Hepatocyte (in vitro differentiated cells): ENCODE results near the gene CCL26. TPM values are rescaled to one million over a fixed set of nuclear protein-coding genes. Genes with fewer than 3 reads are reported as not detected.

Experiments
- DNase-seq: peaks from one replicate; pipeline ENCODE4 v3.0.0-alpha.2; 2016; ENCODE audit warnings: low spot score
- H2AFZ ChIP-seq: fragments of 200-600 bp; sonication (generic); 2 replicates; pipeline ENCODE4 v1.6.0; 2016; ENCODE audit warnings: antibody characterized with exemption, mild to moderate bottlenecking
- H3K27ac ChIP-seq: fragments of 200-600 bp; sonication (generic); 2 replicates; pipeline ENCODE4 v1.5.1; 2016; ENCODE audit warnings: mild to moderate bottlenecking
- H3K27me3 ChIP-seq: fragments of 200-600 bp; sonication (generic); 2 replicates; pipeline ENCODE4 v1.6.1; 2016
- H3K36me3 ChIP-seq: fragments of 200-600 bp; sonication (generic); replicated peaks from 2 replicates; pipeline ENCODE4 v1.5.1; 2016; ENCODE audit warnings: low read depth; ENCODE audit not compliant: insufficient read depth
- H3K4me1 ChIP-seq: fragments of 200-600 bp; sonication (generic); 2 replicates; pipeline ENCODE4 v1.5.1; 2016; ENCODE audit warnings: mild to moderate bottlenecking, moderate library complexity; ENCODE audit not compliant: insufficient read depth
- H3K4me2 ChIP-seq: fragments of 200-600 bp; sonication (generic); 2 replicates; pipeline ENCODE4 v1.6.0; 2016
- H3K4me3 ChIP-seq: fragments of 200-600 bp; sonication (generic); 2 replicates; pipeline ENCODE4 v1.5.1; 2016; ENCODE audit warnings: mild to moderate bottlenecking
- H3K79me2 ChIP-seq: fragments of 200-600 bp; sonication (generic); 2 replicates; pipeline ENCODE4 v1.6.0; 2017; ENCODE audit warnings: mild to moderate bottlenecking
- H3K9me2 ChIP-seq: fragments of 200-600 bp; sonication (generic); replicated peaks from 2 replicates; pipeline ENCODE4 v1.6.0; 2017; ENCODE audit warnings: mild to moderate bottlenecking; ENCODE audit not compliant: insufficient read depth
- H3K9me3 ChIP-seq: fragments of 200-600 bp; sonication (generic); 2 replicates; pipeline ENCODE4 v1.5.1; 2016; ENCODE audit warnings: low read depth, mild to moderate bottlenecking
- H4K20me1 ChIP-seq: fragments of 200-600 bp; sonication (generic); 2 replicates; pipeline ENCODE4 v1.6.0; 2016; ENCODE audit warnings: mild to moderate bottlenecking; ENCODE audit not compliant: insufficient read depth, poor library complexity, severe bottlenecking
- EZH2 ChIP-seq: fragments of 200-600 bp; sonication (generic); IDR thresholded peaks from 2 replicates; pipeline ENCODE4 v1.6.1; 2016; ENCODE audit warnings: antibody characterized with exemption, mild to moderate bottlenecking, borderline replicate concordance
- EZH2phosphoT487 ChIP-seq: fragments of 200-600 bp; sonication (generic); IDR thresholded peaks from one replicate; pipeline ENCODE4 v1.6.1; 2018; ENCODE audit warnings: antibody characterized with exemption, mild to moderate bottlenecking, low read depth, moderate library complexity; ENCODE audit not compliant: unreplicated experiment, severe bottlenecking
- WGBS: methylation state at CpG from one replicate; pipeline ENCODE4 v1.1.6; 2016; ENCODE audit warnings: low lambda C conversion rate; ENCODE audit errors: missing lambda C conversion rate; 5-methylcytosine and 5-hydroxymethylcytosine counted together
- polyA plus RNA-seq: library from polyadenylated mRNA; unstranded; fragments of >200 nt; fragmentation: Nextera tagmentation; extraction: Ambion mirVana; gene quantifications from 2 replicates; pipeline ENCODE4 v1.2.1, GENCODE V29; 2016
- total RNA-seq: library from RNA; depleted of rRNA; stranded (reverse); fragments of >200 nt; gene quantifications from 2 replicates; pipeline ENCODE4 v1.2.3, GENCODE V29; 2014
- TF ChIP-seq, protein P1 (sequence below): fragments of 200-600 bp; sonication (generic); IDR thresholded peaks from 2 replicates; pipeline ENCODE4 v1.5.1; 2016; ENCODE audit warnings: antibody characterized with exemption, mild to moderate bottlenecking; ENCODE audit not compliant: poor library complexity

The CCL26 gene
- total and polyA plus RNA-seq, 2 experiments from 2014 or later, result 8.7 to 15.3 TPM

DNA sequence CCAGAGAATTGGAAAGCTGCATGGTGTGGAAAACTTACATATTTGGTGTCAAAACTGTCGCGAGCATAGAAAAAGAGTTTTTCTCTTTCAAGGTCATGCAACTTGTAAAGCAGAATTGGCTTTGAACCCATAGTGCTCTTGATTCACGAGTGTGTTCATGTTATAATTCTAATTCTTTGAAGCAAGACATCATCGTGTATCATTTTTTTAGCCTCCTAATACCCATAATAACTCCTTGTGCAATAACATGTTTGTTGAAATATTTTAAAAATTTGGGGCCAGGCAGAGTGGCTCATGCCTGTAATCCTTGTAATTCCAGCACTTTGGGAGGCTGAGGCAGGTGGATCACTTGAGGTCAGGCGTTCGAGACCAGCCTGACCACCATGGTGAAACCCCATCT is 37.4 kb upstream of the CCL26 start:
- no peak for TF ChIP-seq EZH2phosphoT487
- TF ChIP-seq, protein P1, sequence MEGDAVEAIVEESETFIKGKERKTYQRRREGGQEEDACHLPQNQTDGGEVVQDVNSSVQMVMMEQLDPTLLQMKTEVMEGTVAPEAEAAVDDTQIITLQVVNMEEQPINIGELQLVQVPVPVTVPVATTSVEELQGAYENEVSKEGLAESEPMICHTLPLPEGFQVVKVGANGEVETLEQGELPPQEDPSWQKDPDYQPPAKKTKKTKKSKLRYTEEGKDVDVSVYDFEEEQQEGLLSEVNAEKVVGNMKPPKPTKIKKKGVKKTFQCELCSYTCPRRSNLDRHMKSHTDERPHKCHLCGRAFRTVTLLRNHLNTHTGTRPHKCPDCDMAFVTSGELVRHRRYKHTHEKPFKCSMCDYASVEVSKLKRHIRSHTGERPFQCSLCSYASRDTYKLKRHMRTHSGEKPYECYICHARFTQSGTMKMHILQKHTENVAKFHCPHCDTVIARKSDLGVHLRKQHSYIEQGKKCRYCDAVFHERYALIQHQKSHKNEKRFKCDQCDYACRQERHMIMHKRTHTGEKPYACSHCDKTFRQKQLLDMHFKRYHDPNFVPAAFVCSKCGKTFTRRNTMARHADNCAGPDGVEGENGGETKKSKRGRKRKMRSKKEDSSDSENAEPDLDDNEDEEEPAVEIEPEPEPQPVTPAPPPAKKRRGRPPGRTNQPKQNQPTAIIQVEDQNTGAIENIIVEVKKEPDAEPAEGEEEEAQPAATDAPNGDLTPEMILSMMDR, result no peak
- no peak for TF ChIP-seq EZH2
- H3K4me3 ChIP-seq, result no peak overlapping the region
- WGBS, result 77% methylated on average over 6 of the region's 6 CpGs
- H3K4me2 ChIP-seq, result no peak overlapping the region
- no peak overlapping the region for H3K27ac ChIP-seq
- H3K9me2 ChIP-seq, result no peaks in the 10 kb centered on the region
- H3K27me3 ChIP-seq, result no peaks in the 10 kb centered on the region
- no peak overlapping the region for H2AFZ ChIP-seq
- no peaks in the 10 kb centered on the region for H3K36me3 ChIP-seq
- H4K20me1 ChIP-seq, result no peaks in the 10 kb centered on the region
- H3K4me1 ChIP-seq, result no peaks in the 10 kb centered on the region
- H3K9me3 ChIP-seq, result no peaks in the 10 kb centered on the region
- DNase-seq, result no peak
- H3K79me2 ChIP-seq, result no peaks in the 10 kb centered on the region

DNA sequence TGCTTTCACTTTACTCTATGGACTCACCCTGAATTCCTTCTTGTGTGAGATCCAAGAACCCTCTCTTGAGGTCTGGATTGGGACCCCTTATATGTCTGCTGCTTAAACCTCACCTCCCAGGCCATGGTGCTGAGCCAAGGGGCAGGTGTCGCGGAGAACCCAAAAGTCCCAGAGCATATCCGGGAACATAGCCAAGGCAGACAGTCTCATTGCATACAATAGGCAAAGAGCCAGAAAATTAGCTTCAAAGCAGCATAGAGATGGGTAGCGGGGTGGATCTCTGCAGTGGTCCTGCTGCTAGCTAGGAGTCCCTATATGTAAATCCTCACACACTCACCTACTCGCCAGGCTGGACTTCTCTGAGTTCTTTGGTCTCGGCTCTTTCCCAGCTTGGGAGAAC is 36.1 kb upstream of the CCL26 start:
- 91% methylated on average over 6 of the region's 6 CpGs for WGBS
- Histone ChIP-seq H3K4me1 (no peaks in the 10 kb centered on the region), H3K9me3 (no peaks in the 10 kb centered on the region), H3K4me2 (no peak overlapping the region), H3K27ac (no peak overlapping the region), H3K27me3 (no peaks in the 10 kb centered on the region), H3K36me3 (no peaks in the 10 kb centered on the region), H3K79me2 (no peaks in the 10 kb centered on the region), H4K20me1 (no peaks in the 10 kb centered on the region), H3K4me3 (no peak overlapping the region), H2AFZ (no peak overlapping the region), H3K9me2 (no peaks in the 10 kb centered on the region)
- DNase-seq, result no peak
- TF ChIP-seq, protein P1, result no peak

DNA sequence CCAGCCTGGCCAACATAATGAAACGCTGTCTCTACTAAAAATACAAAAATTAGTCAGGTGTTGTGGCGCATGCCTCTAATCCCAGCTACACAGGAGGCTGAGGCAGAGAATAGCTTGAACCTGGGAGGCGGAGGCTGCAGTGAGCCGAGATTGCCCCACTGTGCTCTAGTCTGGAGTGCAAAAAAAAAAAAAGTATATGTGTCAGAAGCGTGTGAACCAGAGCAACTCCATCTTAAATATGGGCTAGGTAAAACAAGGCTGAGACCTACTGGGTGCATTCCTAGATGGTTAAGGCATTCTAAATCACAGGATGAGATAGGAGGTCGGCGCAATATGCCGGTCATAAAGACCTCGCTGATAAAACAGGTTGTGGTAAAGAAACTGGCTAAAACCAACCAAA is 35.4 kb upstream of the CCL26 start:
- 92% methylated on average over 9 of the region's 9 CpGs for WGBS

More for the DNA sequence above, 35.4 kb upstream of the CCL26 start:
- no peak overlapping the region for H3K27ac ChIP-seq
- no peaks in the 10 kb centered on the region for H3K9me3 ChIP-seq
- no peaks in the 10 kb centered on the region for H3K36me3 ChIP-seq
- TF ChIP-seq EZH2phosphoT487 (no peak), EZH2 (no peak)
- TF ChIP-seq, protein P1, result no peak
- H3K4me1 ChIP-seq, result no peaks in the 10 kb centered on the region
- H3K9me2 ChIP-seq, result no peaks in the 10 kb centered on the region
- H3K4me2 ChIP-seq, result no peak overlapping the region
- DNase-seq, result no peak
- no peak overlapping the region for H3K4me3 ChIP-seq
- no peaks in the 10 kb centered on the region for H3K79me2 ChIP-seq
- H2AFZ ChIP-seq, result no peak overlapping the region
- no peaks in the 10 kb centered on the region for H4K20me1 ChIP-seq
- H3K27me3 ChIP-seq, result no peaks in the 10 kb centered on the region
